ENCODE data around the gene TRIM28.

GRCh38 chr19:58561373-58562121 is 17.7 kb downstream of the TRIM28 start:
- TF ChIP-seq CTCF (conservative IDR thresholded peaks at IDR 0.05; ENCODE audit: low read length) = no peak
- TF ChIP-seq EZH2phosphoT487 (IDR thresholded peaks at IDR 0.05; ENCODE audit: borderline replicate concordance) = no peak

All from Loucy (cell line).